ENCODE data around the gene SMG6. TPM values are rescaled to one million over a fixed set of nuclear protein-coding genes. Genes with fewer than 3 reads are reported as not detected.

SMG6 gene
- total RNA-seq, 1 donor from 2014 or later, result 31.6 TPM

- Mint-ChIP-seq H3K9me3 (no peaks in the 10 kb centered on the region), H3K4me3 (no peak overlapping the region), H3K27me3 (no peaks in the 10 kb centered on the region), H3K4me1 (peaks cover 79% of the 10 kb centered on the region), H3K27ac (peak overlapping the region; percentile 57), H3K36me3 (ENCODE audit: low read depth) (peaks cover 35% of the 10 kb centered on the region)
- intact Hi-C loops (cut with micrococcal nuclease), result loop anchor here (5.0 kb wide), 3 partner anchors 72 to 213 kb away; no protein-coding TSS in a partner anchor
- DNase-seq, result peak; percentile 57
Measured at GRCh38 chr17:2084766-2085647, 218.6 kb downstream of the SMG6 start.

GRCh38 chr17:2084036-2084765 is 219.4 kb downstream of the SMG6 start:
- Mint-ChIP-seq H3K9me3 (no peaks in the 10 kb centered on the region), H3K36me3 (ENCODE audit: low read depth) (peaks cover 41% of the 10 kb centered on the region), H3K4me3 (no peak overlapping the region), H3K4me1 (peaks cover 70% of the 10 kb centered on the region), H3K27ac (peak overlapping the region; percentile 57), H3K27me3 (no peaks in the 10 kb centered on the region)
- no peak for DNase-seq
- intact Hi-C loops (cut with micrococcal nuclease), result no loop called here

- Mint-ChIP-seq H3K27me3 (no peaks in the 10 kb centered on the region), H3K36me3 (ENCODE audit: low read depth) (peaks cover 45% of the 10 kb centered on the region), H3K9me3 (no peaks in the 10 kb centered on the region), H3K27ac (peak overlapping the region; percentile 72), H3K4me3 (peak overlapping the region; percentile 27), H3K4me1 (peaks cover 65% of the 10 kb centered on the region)
- DNase-seq, result peak; percentile 57
- intact Hi-C loops (cut with micrococcal nuclease), result no loop called here
Measured at GRCh38 chr17:2083613-2084035, 220.0 kb downstream of the SMG6 start.

GRCh38 chr17:2082003-2082781 is 221.4 kb downstream of the SMG6 start:
- no peak for DNase-seq
- H3K27me3 Mint-ChIP-seq, result no peaks in the 10 kb centered on the region
- intact Hi-C loops (cut with micrococcal nuclease), result no loop called here
- peak overlapping the region; percentile 63 for H3K27ac Mint-ChIP-seq
- H3K4me1 Mint-ChIP-seq, result peaks cover 59% of the 10 kb centered on the region
- H3K9me3 Mint-ChIP-seq, result no peaks in the 10 kb centered on the region
- peaks cover 54% of the 10 kb centered on the region for H3K36me3 Mint-ChIP-seq (ENCODE audit: low read depth)
- no peak overlapping the region for H3K4me3 Mint-ChIP-seq

- no peak for DNase-seq
- Mint-ChIP-seq H3K36me3 (ENCODE audit: low read depth) (peaks cover 53% of the 10 kb centered on the region), H3K27ac (peak overlapping the region; percentile 63), H3K9me3 (no peaks in the 10 kb centered on the region), H3K27me3 (no peaks in the 10 kb centered on the region), H3K4me3 (no peak overlapping the region), H3K4me1 (peaks cover 55% of the 10 kb centered on the region)
- intact Hi-C loops (cut with micrococcal nuclease), result no loop called here
Measured at GRCh38 chr17:2081564-2081963, 222.0 kb downstream of the SMG6 start.

- peaks cover 49% of the 10 kb centered on the region for H3K36me3 Mint-ChIP-seq (ENCODE audit: low read depth)
- no peak for DNase-seq
- H3K9me3 Mint-ChIP-seq, result no peaks in the 10 kb centered on the region
- peaks cover 32% of the 10 kb centered on the region for H3K4me1 Mint-ChIP-seq
- H3K27me3 Mint-ChIP-seq, result no peaks in the 10 kb centered on the region
- H3K4me3 Mint-ChIP-seq, result no peak overlapping the region
- H3K27ac Mint-ChIP-seq, result peak overlapping the region; percentile 45
- intact Hi-C loops (cut with micrococcal nuclease), result no loop called here
Measured at GRCh38 chr17:2077040-2077439, 226.5 kb downstream of the SMG6 start.

GRCh38 chr17:2076087-2076984 is 227.2 kb downstream of the SMG6 start:
- no peak overlapping the region for H3K27ac Mint-ChIP-seq
- H3K27me3 Mint-ChIP-seq, result no peaks in the 10 kb centered on the region
- H3K36me3 Mint-ChIP-seq (ENCODE audit: low read depth), result peaks cover 48% of the 10 kb centered on the region
- intact Hi-C loops (cut with micrococcal nuclease), result no loop called here
- no peak for DNase-seq
- H3K9me3 Mint-ChIP-seq, result no peaks in the 10 kb centered on the region
- no peak overlapping the region for H3K4me3 Mint-ChIP-seq
- H3K4me1 Mint-ChIP-seq, result peaks cover 33% of the 10 kb centered on the region

GRCh38 chr17:2075336-2076086 is 228.1 kb downstream of the SMG6 start:
- Mint-ChIP-seq H3K4me3 (no peak overlapping the region), H3K9me3 (no peaks in the 10 kb centered on the region), H3K27ac (no peak overlapping the region), H3K4me1 (peaks cover 41% of the 10 kb centered on the region), H3K27me3 (no peaks in the 10 kb centered on the region), H3K36me3 (ENCODE audit: low read depth) (peaks cover 44% of the 10 kb centered on the region)
- intact Hi-C loops (cut with micrococcal nuclease), result no loop called here
- peak; percentile 58 for DNase-seq

- no peak overlapping the region for H3K4me3 Mint-ChIP-seq
- no peaks in the 10 kb centered on the region for H3K27me3 Mint-ChIP-seq
- intact Hi-C loops (cut with micrococcal nuclease), result no loop called here
- H3K4me1 Mint-ChIP-seq, result peaks cover 46% of the 10 kb centered on the region
- no peak overlapping the region for H3K27ac Mint-ChIP-seq
- H3K9me3 Mint-ChIP-seq, result no peaks in the 10 kb centered on the region
- DNase-seq, result no peak
- H3K36me3 Mint-ChIP-seq (ENCODE audit: low read depth), result peaks cover 44% of the 10 kb centered on the region
Measured at GRCh38 chr17:2074919-2075318, 228.7 kb downstream of the SMG6 start.

- H3K4me3 Mint-ChIP-seq, result no peak overlapping the region
Measured at GRCh38 chr17:2071455-2072281, 231.9 kb downstream of the SMG6 start.

GRCh38 chr17:2071024-2071385 is 232.6 kb downstream of the SMG6 start:
- H3K4me1 Mint-ChIP-seq, result peaks cover 61% of the 10 kb centered on the region
- H3K27ac Mint-ChIP-seq, result peak overlapping the region; percentile 97
- H3K27me3 Mint-ChIP-seq, result no peaks in the 10 kb centered on the region
- H3K9me3 Mint-ChIP-seq, result no peaks in the 10 kb centered on the region
- H3K4me3 Mint-ChIP-seq, result peak overlapping the region; percentile 74
- DNase-seq, result no peak
- peaks cover 42% of the 10 kb centered on the region for H3K36me3 Mint-ChIP-seq (ENCODE audit: low read depth)
- intact Hi-C loops (cut with micrococcal nuclease), result loop anchor here (2.0 kb wide), 1 partner anchor 16 kb away; the partner anchor contains the start of gene HIC1

More at GRCh38 chr17:2071455-2072281, 231.9 kb downstream of the SMG6 start:
- Mint-ChIP-seq H3K27me3 (no peaks in the 10 kb centered on the region), H3K4me1 (peaks cover 63% of the 10 kb centered on the region), H3K9me3 (no peaks in the 10 kb centered on the region), H3K27ac (peak overlapping the region; percentile 97), H3K36me3 (ENCODE audit: low read depth) (peaks cover 42% of the 10 kb centered on the region)
- no peak for DNase-seq
- intact Hi-C loops (cut with micrococcal nuclease), result loop anchor here (2.0 kb wide), 1 partner anchor 17 kb away; the partner anchor contains the start of gene HIC1

Data from activated CD4-positive, alpha-beta T cell treated with anti-CD3 and anti-CD28 coated beads, Interleukin-2, amount 10 ng/mL, durations not matched to agents 24 days and 14 days (primary cell).